Gastroesophageal sphincter (tissue), 4 donors: ENCODE results near the gene RBM4B. TPM values are rescaled to one million over a fixed set of nuclear protein-coding genes. Genes with fewer than 3 reads are reported as not detected.

Source experiments
- ATAC-seq: fragments of 150-250 bp; one replicate; pipeline ENCODE4 v1.9.1; 2016; ENCODE audit warnings: mild to moderate bottlenecking, moderate library complexity
- H3K27ac ChIP-seq, 4 donors: fragments of 200-600 bp; sonication (generic) in 3 of 4; 1 replicate in 3 of 4; 2 replicates in 1 of 4; pipeline ENCODE4 v1.5.1; 2016 to 2019
- H3K27me3 ChIP-seq: fragments of 200-600 bp; sonication (generic); one replicate; pipeline ENCODE4 v1.5.1; 2019
- H3K36me3 ChIP-seq, 2 donors: fragments of 200-600 bp; sonication (generic); one replicate each; pipeline ENCODE4 v1.5.1; 2019; ENCODE audit warnings: control low read depth in 1 of 2
- H3K4me1 ChIP-seq, 3 donors: fragments of 200-600 bp; sonication (generic); 1 replicate in 2 of 3; 2 replicates in 1 of 3; pipeline ENCODE4 v1.5.1; 2016 to 2019; ENCODE audit warnings: control low read depth in 2 of 3
- H3K4me3 ChIP-seq, 2 donors: fragments of 200-600 bp; sonication (generic); one replicate each; pipeline ENCODE4 v1.5.1; 2019; ENCODE audit warnings: mild to moderate bottlenecking in 1 of 2, moderate library complexity in 1 of 2
- H3K9me3 ChIP-seq, 3 donors: fragments of 200-600 bp; sonication (generic); one replicate each; pipeline ENCODE4 v1.5.1; 2017 to 2019; ENCODE audit warnings: control low read depth in 2 of 3
- CTCF ChIP-seq, 4 experiments: fragments of 200-600 bp in 2 of 4; fragments of 450-650 bp in 2 of 4; sonication (generic) in 1 of 4; IDR thresholded peaks; one replicate each; pipeline ENCODE4 v1.5.1; 2017 to 2019; ENCODE audit warnings: antibody characterized with exemption in 4 of 4, mild to moderate bottlenecking in 2 of 4, moderate library complexity in 2 of 4
- EP300 ChIP-seq: sonication (generic); formaldehyde crosslinking; IDR thresholded peaks from one replicate; pipeline ENCODE4 v1.6.1; 2017; ENCODE audit warnings: antibody characterized with exemption, mild to moderate bottlenecking
- POLR2A ChIP-seq, 2 donors: fragments of 450-650 bp; IDR thresholded peaks; one replicate each; pipeline ENCODE4 v1.6.1; 2017; ENCODE audit warnings: antibody characterized with exemption in 2 of 2, mild to moderate bottlenecking in 2 of 2, moderate library complexity in 1 of 2
- POLR2AphosphoS5 ChIP-seq: sonication (generic); formaldehyde crosslinking; IDR thresholded peaks from one replicate; pipeline ENCODE4 v1.6.1; 2017; ENCODE audit warnings: antibody characterized with exemption
- WGBS, 2 donors: methylation state at CpG; one replicate each; pipeline ENCODE4 v1.1.5; 2018; ENCODE audit warnings: low coverage in 1 of 2; 5-methylcytosine and 5-hydroxymethylcytosine counted together
- total RNA-seq, 4 donors: library from RNA; depleted of rRNA; stranded (reverse); fragments of >200 nt; gene quantifications; one replicate each; pipeline ENCODE4 v1.1.0, GENCODE V29; 2016

Gene RBM4B
- total RNA-seq, 4 donors from 2014 or later: 10.7 to 28.2 (median 12.3) TPM

GRCh38 chr11:66719111-66719872 lies 41.6 kb upstream of the RBM4B start:
- Histone ChIP-seq H3K4me3 (no peak overlapping the region), H3K9me3 (no peaks in the 10 kb centered on the region), H3K27ac (no peak overlapping the region), H3K4me1 (no peaks in the 10 kb centered on the region), H3K27me3 (peaks cover 22% of the 10 kb centered on the region), H3K36me3 (no peaks in the 10 kb centered on the region)
- WGBS, 2 donors: 77 to 79% methylated on average over 5 to 7 of the region's 8 CpGs
- ATAC-seq: no peak
- TF ChIP-seq CTCF (IDR thresholded peaks at IDR 0.05) (no peak), POLR2AphosphoS5 (no peak), EP300 (no peak), POLR2A (IDR thresholded peaks at IDR 0.05) (no peak)

GRCh38 chr11:66718320-66718971 lies 40.8 kb upstream of the RBM4B start:
- no peak for TF ChIP-seq POLR2A (IDR thresholded peaks at IDR 0.05)
- no peak for TF ChIP-seq CTCF (IDR thresholded peaks at IDR 0.05)
- TF ChIP-seq EP300: no peak
- Histone ChIP-seq H3K9me3 (no peaks in the 10 kb centered on the region), H3K4me3 (no peak overlapping the region), H3K27ac (no peak overlapping the region), H3K27me3 (peaks cover 22% of the 10 kb centered on the region), H3K4me1 (no peaks in the 10 kb centered on the region), H3K36me3 (no peaks in the 10 kb centered on the region)
- 20% methylated on average over 1 of the region's 26 CpGs; no CpG with 5 or more reads in 1 of the 2 donors for WGBS, 2 donors
- no peak for ATAC-seq

GRCh38 chr11:66717925-66718319 lies 40.2 kb upstream of the RBM4B start:
- Histone ChIP-seq H3K4me1 (no peaks in the 10 kb centered on the region), H3K36me3 (no peaks in the 10 kb centered on the region), H3K27ac (no peak overlapping the region), H3K9me3 (no peaks in the 10 kb centered on the region), H3K4me3 (no peak overlapping the region), H3K27me3 (peaks cover 22% of the 10 kb centered on the region)
- TF ChIP-seq POLR2AphosphoS5 (no peak), EP300 (no peak), CTCF (IDR thresholded peaks at IDR 0.05) (no peak), POLR2A (IDR thresholded peaks at IDR 0.05) (no peak)
- 81 to 91% methylated on average over 6 to 11 of the region's 14 CpGs for WGBS, 2 donors
- ATAC-seq: no peak

GRCh38 chr11:66716996-66717395 lies 39.3 kb upstream of the RBM4B start:
- Histone ChIP-seq H3K27me3 (peaks cover 22% of the 10 kb centered on the region), H3K9me3 (no peaks in the 10 kb centered on the region), H3K4me1 (no peaks in the 10 kb centered on the region), H3K36me3 (no peaks in the 10 kb centered on the region), H3K27ac (no peak overlapping the region), H3K4me3 (no peak overlapping the region)
- TF ChIP-seq EP300 (no peak), POLR2AphosphoS5 (no peak), CTCF (IDR thresholded peaks at IDR 0.05) (no peak), POLR2A (IDR thresholded peaks at IDR 0.05) (no peak)
- WGBS, 2 donors: 67 to 81% methylated on average over 2 to 3 of the region's 3 CpGs
- ATAC-seq: no peak
